Measurements from ENCODE around the gene MNS1. TPM values are rescaled to one million over a fixed set of nuclear protein-coding genes. Genes with fewer than 3 reads are reported as not detected.
"Not testable (repeated sequence)": the region's sequence is repeated elsewhere in the genome, so short reads cannot be mapped to it uniquely, and the experiment has no call there.

MNS1 gene
- total RNA-seq, 2 experiments from 2014 or later = 0.29 to 0.95 TPM

GRCh38 chr15:56411122-56411749 lies 53.7 kb downstream of the MNS1 start:
- Mint-ChIP-seq H3K27ac (no peak overlapping the region), H3K4me3 (no peak overlapping the region), H3K9me3 (no peaks in the 10 kb centered on the region), H3K36me3 (ENCODE audit: low read depth) (no peaks in the 10 kb centered on the region), H3K27me3 (no peaks in the 10 kb centered on the region), H3K4me1 (ENCODE audit: low read depth) (no peaks in the 10 kb centered on the region)
- DNase-seq (no peak), ATAC-seq (no peak)
- intact Hi-C loops (cut with micrococcal nuclease) = no loop called here
- CTCF ChIA-PET = interaction anchor here (1.0 kb wide), 1 partner anchor 27 kb away, joined by 3 read pairs; no protein-coding TSS in a partner anchor
- POLR2A ChIA-PET = no interaction called here
- no peak for TF ChIP-seq CTCF (IDR thresholded peaks at IDR 0.05)

DNA sequence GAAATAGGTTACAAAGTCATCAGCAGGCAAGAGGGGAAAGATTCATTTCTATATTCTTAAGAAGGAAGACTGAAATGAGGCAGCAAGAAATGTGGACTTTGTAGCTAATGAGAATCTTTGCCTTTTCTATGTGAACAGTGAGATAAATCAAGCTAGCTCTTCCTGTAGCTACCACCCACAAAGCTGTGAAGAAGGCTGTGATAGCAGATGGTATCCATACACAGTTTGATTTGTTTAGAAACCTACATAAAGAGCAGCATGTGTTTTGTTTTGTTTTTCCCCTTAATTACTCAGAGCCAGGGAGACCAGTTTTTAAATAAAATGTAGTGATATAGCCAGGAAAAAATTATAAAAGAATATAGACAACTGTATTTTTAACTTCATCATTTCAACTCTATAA lies 54.2 kb downstream of the MNS1 start:
- no peak for DNase-seq
- Mint-ChIP-seq H3K9me3 (no peaks in the 10 kb centered on the region), H3K27ac (no peak overlapping the region), H3K4me3 (no peak overlapping the region), H3K36me3 (ENCODE audit: low read depth) (no peaks in the 10 kb centered on the region), H3K4me1 (ENCODE audit: low read depth) (no peaks in the 10 kb centered on the region), H3K27me3 (no peaks in the 10 kb centered on the region)
- CTCF ChIA-PET = interaction anchor here (1.0 kb wide), 1 partner anchor 28 kb away, joined by 3 read pairs; no protein-coding TSS in a partner anchor
- no peak for TF ChIP-seq CTCF (IDR thresholded peaks at IDR 0.05)
- intact Hi-C loops (cut with micrococcal nuclease) = no loop called here
- no peak for ATAC-seq
- POLR2A ChIA-PET = no interaction called here

DNA sequence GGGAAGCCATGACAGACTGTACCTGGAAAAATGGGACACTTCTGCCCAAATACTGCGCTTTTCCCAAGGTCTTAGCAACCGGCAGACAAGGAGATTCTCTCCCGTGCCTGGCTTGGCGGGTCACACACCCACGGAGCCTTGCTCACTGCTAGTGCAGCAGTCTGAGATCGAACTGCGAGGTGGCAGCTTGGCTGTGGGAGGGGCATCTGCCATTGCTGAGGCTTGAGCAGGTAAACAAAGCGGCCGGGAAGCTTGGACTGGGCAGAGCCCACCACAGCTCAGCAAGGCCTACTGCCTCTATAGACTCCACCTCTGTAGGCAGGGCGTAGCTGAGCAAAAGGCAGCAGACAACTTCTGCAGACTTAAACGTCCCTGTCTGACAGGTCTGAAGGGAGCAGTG lies 65.7 kb downstream of the MNS1 start:
- CTCF ChIA-PET; H3K36me3 Mint-ChIP-seq (ENCODE audit: low read depth); H3K4me1 Mint-ChIP-seq (ENCODE audit: low read depth); POLR2A ChIA-PET; DNase-seq; H3K9me3 Mint-ChIP-seq; H3K4me3 Mint-ChIP-seq; intact Hi-C loops (cut with micrococcal nuclease); ATAC-seq; H3K27ac Mint-ChIP-seq: not testable (repeated sequence)
- H3K27me3 Mint-ChIP-seq = peaks cover 13% of the 10 kb centered on the region

DNA sequence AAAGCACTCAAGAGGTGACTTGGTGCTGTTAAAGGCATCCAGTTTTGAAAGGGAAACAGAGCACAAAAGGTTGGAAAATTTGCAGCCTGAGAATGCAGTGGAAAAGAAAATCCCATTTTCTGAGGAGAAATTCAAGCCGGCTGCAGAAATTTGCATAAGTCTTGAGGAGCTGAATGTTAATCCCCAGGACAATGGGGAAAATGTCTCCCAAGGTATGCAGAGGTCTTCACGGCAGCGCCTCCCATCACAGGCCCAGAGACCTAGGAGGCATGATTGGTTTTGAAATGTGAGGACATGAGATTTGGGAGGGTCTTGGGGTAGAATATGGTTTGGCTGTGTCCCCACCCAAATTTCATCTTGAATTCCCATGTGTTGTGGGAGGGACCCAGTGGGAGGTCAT lies 67.6 kb downstream of the MNS1 start:
- H3K27me3 Mint-ChIP-seq = peaks cover 13% of the 10 kb centered on the region
- H3K27ac Mint-ChIP-seq; intact Hi-C loops (cut with micrococcal nuclease); H3K4me1 Mint-ChIP-seq (ENCODE audit: low read depth); POLR2A ChIA-PET; ATAC-seq; CTCF ChIA-PET; H3K9me3 Mint-ChIP-seq; DNase-seq; H3K36me3 Mint-ChIP-seq (ENCODE audit: low read depth); H3K4me3 Mint-ChIP-seq: not testable (repeated sequence)

- intact Hi-C loops (cut with micrococcal nuclease) = no loop called here
- TF ChIP-seq CTCF (IDR thresholded peaks at IDR 0.05) = no peak
- DNase-seq (no peak), ATAC-seq (no peak)
- H3K27ac Mint-ChIP-seq = no peak overlapping the region
- peaks cover 5% of the 10 kb centered on the region for H3K4me1 Mint-ChIP-seq (ENCODE audit: low read depth)
- ChIA-PET POLR2A (no interaction called here), CTCF (no interaction called here)
- no peak overlapping the region for H3K4me3 Mint-ChIP-seq
- H3K27me3 Mint-ChIP-seq = peaks cover 6% of the 10 kb centered on the region
- H3K36me3 Mint-ChIP-seq (ENCODE audit: low read depth) = no peaks in the 10 kb centered on the region
- no peaks in the 10 kb centered on the region for H3K9me3 Mint-ChIP-seq
These were observed 70.0 kb downstream of the MNS1 start for GRCh38 chr15:56394909-56395308.

- Mint-ChIP-seq H3K9me3 (no peaks in the 10 kb centered on the region), H3K36me3 (ENCODE audit: low read depth) (no peaks in the 10 kb centered on the region), H3K27me3 (peaks cover 4% of the 10 kb centered on the region), H3K27ac (no peak overlapping the region), H3K4me1 (ENCODE audit: low read depth) (peaks cover 5% of the 10 kb centered on the region), H3K4me3 (no peak overlapping the region)
- ChIA-PET POLR2A (no interaction called here), CTCF (no interaction called here)
- ATAC-seq (no peak), DNase-seq (no peak)
- intact Hi-C loops (cut with micrococcal nuclease) = no loop called here
- no peak for TF ChIP-seq CTCF (IDR thresholded peaks at IDR 0.05)
These were observed 71.7 kb downstream of the MNS1 start for GRCh38 chr15:56393277-56393676.

Measured in activated CD8-positive, alpha-beta T cell treated with anti-CD3 and anti-CD28 coated beads for 36 hours (primary cell).